T follicular helper cell (primary cell): ENCODE data around the gene GOSR1.
"Not testable (repeated sequence)": the region's sequence is repeated elsewhere in the genome, so short reads cannot be mapped to it uniquely, and the experiment has no call there.

Source experiments
- DNase-seq: peaks from one replicate; pipeline ENCODE4 v3.0.0-alpha.2; 2020; ENCODE audit warnings: low read depth

Gene GOSR1

DNA sequence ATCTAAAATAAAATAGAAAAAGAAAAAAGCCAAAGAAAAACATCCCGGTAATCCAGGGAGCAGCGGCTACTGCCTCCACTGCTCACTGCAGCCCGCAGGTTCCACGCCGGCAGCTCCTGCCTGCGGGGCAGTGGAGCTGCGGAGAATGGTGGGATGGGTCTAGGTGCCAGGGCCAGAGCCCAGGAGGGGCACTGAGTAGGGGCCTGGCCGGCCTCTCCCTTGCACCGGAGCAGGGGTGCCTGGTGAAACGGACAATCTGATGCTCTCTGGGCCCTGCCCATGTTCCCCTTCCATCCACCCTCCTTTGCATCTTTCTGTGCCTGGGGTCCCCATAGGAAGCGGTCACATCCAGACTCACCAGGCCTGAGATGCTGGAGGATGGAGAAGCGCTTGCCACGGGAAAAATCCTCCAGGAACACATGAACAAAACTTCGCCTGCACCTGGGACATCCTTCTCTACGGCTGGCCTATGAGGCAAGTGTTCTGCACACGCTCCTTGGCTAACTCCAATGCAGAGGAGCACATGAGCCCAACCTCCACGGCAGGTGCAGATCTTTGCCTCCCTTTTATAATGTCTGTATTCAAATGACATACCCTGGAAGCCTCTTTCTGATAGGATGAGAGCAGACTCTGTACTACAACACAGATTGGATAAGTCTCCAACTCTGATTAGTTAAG is 98.6 kb downstream of the GOSR1 start:
- DNase-seq: not testable (repeated sequence)

DNA sequence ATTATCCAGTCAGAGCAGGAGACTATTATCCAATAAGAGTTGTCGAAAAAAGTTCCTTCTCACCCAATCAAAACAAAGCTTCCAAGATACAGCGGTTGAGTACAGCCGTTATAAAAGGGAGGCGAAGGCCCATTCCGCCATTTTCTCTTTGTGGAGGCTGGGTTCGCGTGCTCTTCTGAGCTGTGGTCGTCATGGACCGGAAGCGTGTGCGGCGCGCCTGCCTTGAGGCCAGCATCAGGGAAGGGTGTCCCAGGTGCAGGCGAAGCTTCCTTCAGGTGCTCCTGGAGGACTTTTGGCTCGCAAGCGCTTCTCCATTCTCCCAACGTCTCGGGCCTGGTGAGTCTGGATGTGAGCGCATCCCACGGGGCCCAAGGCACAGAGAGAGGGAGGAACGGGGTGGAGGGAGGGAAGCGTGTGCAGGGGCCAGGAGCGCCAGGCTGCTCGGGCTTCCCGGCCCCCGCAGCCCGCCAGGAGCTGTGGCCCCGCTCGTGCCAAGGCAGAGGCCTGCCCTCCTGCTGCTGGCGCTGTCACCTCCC is 99.2 kb downstream of the GOSR1 start:
- DNase-seq: no peak
